ENCODE measurements around the gene GPR135. TPM values are rescaled to one million over a fixed set of nuclear protein-coding genes. Genes with fewer than 3 reads are reported as not detected.

The GPR135 gene
- total RNA-seq, 1 experiment from 2014 or later, result 2.3 TPM

- no peak for DNase-seq (ENCODE audit: low spot score)
- intact Hi-C loops (cut with micrococcal nuclease; ENCODE audit: unreplicated experiment), result loop anchor here (5.0 kb wide), 2 partner anchors 387 to 672 kb away; no protein-coding TSS in a partner anchor
- H3K4me1 ChIP-seq (ENCODE audit: insufficient read depth, low read length, poor library complexity, severe bottlenecking), result no peaks in the 10 kb centered on the region
- BruUV-seq (replicated peaks), result no TSS peak
- H3K36me3 ChIP-seq (ENCODE audit: insufficient read depth, low read length, poor library complexity, severe bottlenecking), result peaks cover under 1% of the 10 kb centered on the region
- no peak overlapping the region for H3K4me3 ChIP-seq (ENCODE audit: low read depth, low read length, poor library complexity, severe bottlenecking)
- no peaks in the 10 kb centered on the region for H3K27me3 ChIP-seq (replicated peaks; ENCODE audit: insufficient read depth, low read depth, low read length, poor library complexity)
- no peak for TF ChIP-seq CTCF (conservative IDR thresholded peaks at IDR 0.05; ENCODE audit: low read depth, low read length)
- no peak for TF ChIP-seq EZH2 (IDR thresholded peaks at IDR 0.05; ENCODE audit: borderline replicate concordance, low read depth, low read length, poor library complexity, severe bottlenecking)
- CTCF ChIA-PET, result interaction anchor here (1.0 kb wide), 1 partner anchor 76 kb away, joined by 3 read pairs; no protein-coding TSS in a partner anchor
- H3K27ac ChIP-seq (ENCODE audit: low read depth, low read length, poor library complexity, severe bottlenecking), result no peak overlapping the region
- POLR2A ChIA-PET (ENCODE audit: low non-redundant PET), result no interaction called here
- H3K9me3 ChIP-seq (ENCODE audit: low read depth, low read length, poor library complexity, severe bottlenecking), result no peaks in the 10 kb centered on the region
Observed at GRCh38 chr14:59510001-59510400, 44.8 kb upstream of the GPR135 start.

DNA sequence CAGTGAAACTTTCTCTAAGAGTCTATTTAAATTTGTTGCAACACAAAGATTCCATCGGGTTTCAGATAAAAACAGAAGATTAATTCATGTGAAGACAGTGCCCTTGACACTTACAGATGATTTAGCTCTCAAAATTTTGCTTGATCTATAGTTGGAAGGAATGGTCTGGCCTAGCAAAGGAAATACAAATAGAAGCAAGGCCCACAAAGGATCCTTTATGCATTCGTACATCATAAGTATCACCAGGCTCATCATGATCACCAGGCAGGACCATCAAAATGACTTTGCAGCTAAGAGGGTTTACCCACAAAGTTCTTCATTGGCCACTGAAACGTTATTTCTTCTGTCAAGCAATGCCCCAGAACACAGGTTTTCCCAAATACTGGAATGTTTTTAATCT, 43.9 kb upstream of the GPR135 start:
- intact Hi-C loops (cut with micrococcal nuclease; ENCODE audit: unreplicated experiment), result no loop called here
- H3K27me3 ChIP-seq (replicated peaks; ENCODE audit: insufficient read depth, low read depth, low read length, poor library complexity), result no peaks in the 10 kb centered on the region
- TF ChIP-seq CTCF (conservative IDR thresholded peaks at IDR 0.05; ENCODE audit: low read depth, low read length), result no peak
- TF ChIP-seq EZH2 (IDR thresholded peaks at IDR 0.05; ENCODE audit: borderline replicate concordance, low read depth, low read length, poor library complexity, severe bottlenecking), result no peak
- H3K4me3 ChIP-seq (ENCODE audit: low read depth, low read length, poor library complexity, severe bottlenecking), result no peak overlapping the region
- BruUV-seq (replicated peaks), result no TSS peak
- no peaks in the 10 kb centered on the region for H3K9me3 ChIP-seq (ENCODE audit: low read depth, low read length, poor library complexity, severe bottlenecking)
- CTCF ChIA-PET, result interaction anchor here (0.7 to 1.0 kb wide), 2 partner anchors 77 to 469 kb away, joined by 3 to 16 read pairs; no protein-coding TSS in a partner anchor
- H3K36me3 ChIP-seq (ENCODE audit: insufficient read depth, low read length, poor library complexity, severe bottlenecking), result peaks cover 8% of the 10 kb centered on the region
- POLR2A ChIA-PET (ENCODE audit: low non-redundant PET), result no interaction called here
- DNase-seq (ENCODE audit: low spot score), result no peak
- no peak overlapping the region for H3K27ac ChIP-seq (ENCODE audit: low read depth, low read length, poor library complexity, severe bottlenecking)
- no peaks in the 10 kb centered on the region for H3K4me1 ChIP-seq (ENCODE audit: insufficient read depth, low read length, poor library complexity, severe bottlenecking)

- no peak overlapping the region for H3K27ac ChIP-seq (ENCODE audit: low read depth, low read length, poor library complexity, severe bottlenecking)
- peaks cover 13% of the 10 kb centered on the region for H3K36me3 ChIP-seq (ENCODE audit: insufficient read depth, low read length, poor library complexity, severe bottlenecking)
- CTCF ChIA-PET, result interaction anchor here (0.6 to 1.3 kb wide), 9 partner anchors 45 to 880 kb away, joined by 3 to 26 read pairs (median 9); partner anchors contain the start of gene CCDC175
- no peak for DNase-seq (ENCODE audit: low spot score)
- TF ChIP-seq EZH2 (IDR thresholded peaks at IDR 0.05; ENCODE audit: borderline replicate concordance, low read depth, low read length, poor library complexity, severe bottlenecking), result no peak
- TF ChIP-seq CTCF (conservative IDR thresholded peaks at IDR 0.05; ENCODE audit: low read depth, low read length), result no peak
- BruUV-seq (replicated peaks), result no TSS peak
- no peaks in the 10 kb centered on the region for H3K9me3 ChIP-seq (ENCODE audit: low read depth, low read length, poor library complexity, severe bottlenecking)
- H3K4me1 ChIP-seq (ENCODE audit: insufficient read depth, low read length, poor library complexity, severe bottlenecking), result no peaks in the 10 kb centered on the region
- H3K4me3 ChIP-seq (ENCODE audit: low read depth, low read length, poor library complexity, severe bottlenecking), result no peak overlapping the region
- H3K27me3 ChIP-seq (replicated peaks; ENCODE audit: insufficient read depth, low read depth, low read length, poor library complexity), result no peaks in the 10 kb centered on the region
- intact Hi-C loops (cut with micrococcal nuclease; ENCODE audit: unreplicated experiment), result loop anchor here (1.0 to 2.0 kb wide), 2 partner anchors 71 to 181 kb away; no protein-coding TSS in a partner anchor
- POLR2A ChIA-PET (ENCODE audit: low non-redundant PET), result no interaction called here
Observed at GRCh38 chr14:59507752-59508103, 42.5 kb upstream of the GPR135 start.

All from A673 (cell line).